Spleen (tissue), 11 donors: ENCODE measurements around the gene MBTPS1. TPM values are rescaled to one million over a fixed set of nuclear protein-coding genes. Genes with fewer than 3 reads are reported as not detected.

Experiments used
- DNase-seq: peaks from one replicate; pipeline ENCODE4 v3.0.0-alpha.2; 2020
- H3K27ac ChIP-seq, 8 donors: fragments of 200-600 bp; sonication (generic) in 7 of 8; 1 replicate in 4 of 8; 2 replicates in 4 of 8; pipeline versions ENCODE4 v1.5.0 to v1.8.0; 2016 to 2021; ENCODE audit warnings: inconsistent platforms in 4 of 8, mild to moderate bottlenecking in 4 of 8, moderate library complexity in 1 of 8
- H3K27me3 ChIP-seq, 7 donors: fragments of 200-600 bp; sonication (generic) in 6 of 7; replicated peaks in 1 of 7; 1 replicate in 4 of 7; 2 replicates in 3 of 7; pipeline versions ENCODE4 v1.5.0 to v1.8.0; 2016 to 2021; ENCODE audit warnings: inconsistent platforms in 3 of 7, mild to moderate bottlenecking in 1 of 7
- H3K36me3 ChIP-seq, 6 donors: fragments of 200-600 bp; sonication (generic) in 5 of 6; 1 replicate in 4 of 6; 2 replicates in 2 of 6; pipeline versions ENCODE4 v1.5.0 to v1.8.0; 2016 to 2021; ENCODE audit warnings: inconsistent platforms in 2 of 6
- H3K4me1 ChIP-seq, 6 donors: fragments of 200-600 bp; sonication (generic) in 5 of 6; 1 replicate in 3 of 6; 2 replicates in 3 of 6; pipeline versions ENCODE4 v1.5.0 to v1.8.0; 2016 to 2021; ENCODE audit warnings: inconsistent platforms in 3 of 6
- H3K4me3 ChIP-seq, 8 donors: fragments of 200-600 bp; sonication (generic) in 7 of 8; 1 replicate in 4 of 8; 2 replicates in 4 of 8; pipeline versions ENCODE4 v1.5.0 to v1.8.0; 2016 to 2021; ENCODE audit warnings: inconsistent platforms in 4 of 8, mild to moderate bottlenecking in 4 of 8, moderate library complexity in 2 of 8
- H3K9me3 ChIP-seq, 8 donors: fragments of 200-600 bp; sonication (generic) in 7 of 8; 1 replicate in 4 of 8; 2 replicates in 4 of 8; pipeline versions ENCODE4 v1.5.0 to v1.8.0; 2016 to 2021; ENCODE audit warnings: inconsistent platforms in 4 of 8
- CTCF ChIP-seq, 11 experiments: fragments of 200-600 bp in 7 of 11; fragments of 450-650 bp in 4 of 11; sonication (generic) in 4 of 11; IDR thresholded peaks in 8 of 11; conservative IDR thresholded peaks in 3 of 11; 1 replicate in 7 of 11; 2 replicates in 4 of 11; pipeline versions ENCODE4 v1.4.0 to v1.8.0; 2016 to 2021; ENCODE audit warnings: antibody characterized with exemption in 11 of 11, inconsistent platforms in 4 of 11, mild to moderate bottlenecking in 1 of 11
- POLR2A ChIP-seq, 3 donors: fragments of 450-650 bp; IDR thresholded peaks; one replicate each; pipeline ENCODE4 v1.5.1; 2017; ENCODE audit warnings: antibody characterized with exemption in 3 of 3, mild to moderate bottlenecking in 1 of 3
- POLR2AphosphoS5 ChIP-seq, 3 donors: sonication (generic); formaldehyde crosslinking; IDR thresholded peaks; one replicate each; pipeline ENCODE4 v1.5.1; 2017; ENCODE audit warnings: antibody characterized with exemption in 3 of 3
- WGBS, 5 donors: extraction: QIAGEN DNeasy Blood & Tissue Kit in 3 of 5; methylation state at CpG; one replicate each; pipeline versions ENCODE4 v1.1.5 to v1.1.7; 2013 to 2018; 5-methylcytosine and 5-hydroxymethylcytosine counted together
- intact Hi-C: fragments of 100-400 bp; cut with DNase I; formaldehyde crosslinking; loops from one replicate; pipeline ENCODE4 v1.15.0; 2023; ENCODE audit warnings: low total_unique reads
- polyA plus RNA-seq, 3 donors: library from polyadenylated mRNA; stranded (reverse); fragments of 200-250 nt; gene quantifications; one replicate each; pipeline ENCODE4 v1.2.1, GENCODE V29; 2013
- total RNA-seq, 7 donors: library from RNA; depleted of rRNA in 3 of 7; stranded (reverse); fragments of >200 nt in 3 of 7; fragmentation: NEBNext Ultra II Directional in 4 of 7; extraction: Animal tissue kit (Norgen Biotek cat#: 25700) in 4 of 7; gene quantifications; one replicate each; pipeline versions ENCODE4 v1.1.0 to v1.2.1, GENCODE V29; 2016 to 2021
- donor health status: healthy with polysubstance abuse.
- donor health status: DM: no; HTN: no; CAD: no; lungs with moderate emphysema.
- donor health status: DM: no; HTN: no; CAD: no.
- donor health status: Bipolar disorder and iron deficiency.
- donor health status: healthy.
- donor health status: DM: no; HTN: no; CAD: no.
- donor health status: DM: yes; HTN: yes; CAD: no.

The MBTPS1 gene
- total and polyA plus RNA-seq, 10 donors = 34.5 to 121 (median 91.1) TPM

- no peaks in the 10 kb centered on the region for H3K9me3 ChIP-seq
- WGBS, 5 donors = 84 to 95% (median 92%) methylated on average over 7 to 8 of the region's 8 CpGs
- no peak for DNase-seq
- peaks cover 0 to 33% (median 0%) of the 10 kb centered on the region in 6 donors for H3K4me1 ChIP-seq
- H3K27ac ChIP-seq = no peak overlapping the region
- TF ChIP-seq CTCF (IDR thresholded peaks at IDR 0.05 in 8 of 11, conservative IDR thresholded peaks at IDR 0.05 in 3 of 11) = no peak
- no peak for TF ChIP-seq POLR2AphosphoS5 (IDR thresholded peaks at IDR 0.05)
- TF ChIP-seq POLR2A (IDR thresholded peaks at IDR 0.05) = no peak
- no peaks in the 10 kb centered on the region for H3K36me3 ChIP-seq
- no peak overlapping the region for H3K4me3 ChIP-seq
- H3K27me3 ChIP-seq = no peaks in the 10 kb centered on the region
- intact Hi-C loops = no loop called here
These were observed 20.5 kb upstream of the MBTPS1 start for GRCh38 chr16:84137287-84137686.

DNA sequence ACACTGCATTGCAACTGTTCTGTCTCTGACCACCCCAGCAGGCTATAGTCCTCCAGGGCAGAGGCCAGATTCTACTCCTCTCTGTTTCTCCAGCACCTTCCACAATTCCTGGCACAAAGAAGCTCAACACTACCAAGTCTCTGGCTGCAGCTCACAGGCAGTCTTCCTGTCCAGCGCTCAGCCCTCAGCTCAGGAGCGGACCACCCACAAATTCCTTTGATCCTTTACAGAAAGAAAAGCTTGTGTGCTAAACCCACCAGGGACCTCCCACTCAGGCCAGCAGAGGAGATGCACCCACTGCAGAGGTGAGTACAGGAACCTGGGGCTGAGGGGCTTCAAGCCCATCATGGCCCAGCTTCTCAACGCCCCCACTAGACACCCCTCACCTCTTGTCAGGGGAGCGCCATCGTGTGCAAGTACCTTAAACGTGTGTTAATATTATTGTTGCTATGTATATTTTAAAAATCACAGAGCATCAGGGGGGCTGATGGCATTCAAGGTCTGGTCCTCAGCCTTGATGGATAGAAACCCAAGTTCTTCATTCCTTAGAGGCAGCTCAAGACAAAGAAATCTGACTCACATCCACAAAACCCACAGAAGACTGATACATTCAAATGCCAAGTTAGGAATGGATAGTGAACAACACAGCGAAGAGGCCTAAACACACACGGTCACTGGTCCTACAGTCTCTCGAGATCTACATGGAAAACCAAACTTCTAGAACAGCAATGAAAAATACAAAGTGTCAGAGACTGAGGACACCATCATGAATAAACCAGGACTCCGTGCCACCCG is 19.8 kb upstream of the MBTPS1 start:
- DNase-seq = no peak
- 92 to 97% (median 95%) methylated on average over 11 of the region's 11 CpGs for WGBS, 5 donors
- TF ChIP-seq POLR2AphosphoS5 (IDR thresholded peaks at IDR 0.05) (no peak), CTCF (IDR thresholded peaks at IDR 0.05 in 8 of 11, conservative IDR thresholded peaks at IDR 0.05 in 3 of 11) (no peak), POLR2A (IDR thresholded peaks at IDR 0.05) (no peak)
- Histone ChIP-seq H3K27me3 (no peaks in the 10 kb centered on the region), H3K4me1 (peaks cover 0 to 33% (median 0%) of the 10 kb centered on the region in 6 donors), H3K36me3 (no peaks in the 10 kb centered on the region), H3K27ac (no peak overlapping the region), H3K9me3 (no peaks in the 10 kb centered on the region), H3K4me3 (no peak overlapping the region)
- intact Hi-C loops = no loop called here

- no peaks in the 10 kb centered on the region for H3K9me3 ChIP-seq
- no peak for TF ChIP-seq CTCF (IDR thresholded peaks at IDR 0.05 in 8 of 11, conservative IDR thresholded peaks at IDR 0.05 in 3 of 11)
- no peak for TF ChIP-seq POLR2AphosphoS5 (IDR thresholded peaks at IDR 0.05)
- TF ChIP-seq POLR2A (IDR thresholded peaks at IDR 0.05) = no peak
- peaks cover 2 to 35% (median 27%) of the 10 kb centered on the region in 6 donors for H3K36me3 ChIP-seq
- peaks cover 0 to 19% (median 0%) of the 10 kb centered on the region in 6 donors for H3K4me1 ChIP-seq
- peak overlapping the region in 1 of 8 donors; percentile 23 for H3K27ac ChIP-seq
- no peak overlapping the region for H3K4me3 ChIP-seq
- intact Hi-C loops = no loop called here
- no peak for DNase-seq
- H3K27me3 ChIP-seq = no peaks in the 10 kb centered on the region
- WGBS, 5 donors = 77 to 86% (median 85%) methylated on average over 7 of the region's 7 CpGs
These were observed 16.0 kb upstream of the MBTPS1 start for GRCh38 chr16:84132527-84133285.

DNA sequence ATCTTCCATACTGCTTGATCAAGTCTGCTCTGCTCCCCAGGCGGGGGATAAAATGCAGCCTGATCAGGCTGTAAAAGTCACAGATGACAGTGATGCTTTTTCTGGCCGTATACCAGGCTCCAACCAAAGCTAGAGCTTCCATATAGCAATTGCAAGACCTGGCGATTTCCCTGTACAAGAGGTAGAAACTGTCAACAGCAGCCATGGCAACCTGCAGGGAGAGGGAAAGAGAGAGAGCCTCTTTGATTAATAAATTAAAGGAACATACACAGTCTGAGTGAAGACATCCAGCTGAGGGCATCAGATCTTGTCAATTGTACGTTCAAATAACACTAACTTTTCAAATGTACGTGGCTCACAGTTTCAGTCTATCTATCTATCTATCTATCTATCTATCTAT is 14.4 kb upstream of the MBTPS1 start:
- no peak overlapping the region for H3K27ac ChIP-seq
- no peak overlapping the region for H3K4me3 ChIP-seq
- peaks cover 2 to 50% (median 27%) of the 10 kb centered on the region in 6 donors for H3K36me3 ChIP-seq
- no peaks in the 10 kb centered on the region for H3K9me3 ChIP-seq
- TF ChIP-seq CTCF (IDR thresholded peaks at IDR 0.05 in 8 of 11, conservative IDR thresholded peaks at IDR 0.05 in 3 of 11) = no peak
- 84 to 97% (median 93%) methylated on average over 5 of the region's 5 CpGs for WGBS, 5 donors
- DNase-seq = no peak
- intact Hi-C loops = no loop called here
- peaks cover 0 to 19% (median 0%) of the 10 kb centered on the region in 6 donors for H3K4me1 ChIP-seq
- no peaks in the 10 kb centered on the region for H3K27me3 ChIP-seq
